Fibroblast of mammary gland (primary cell): ENCODE data around the gene RIMS1.

Experiments
- DNase-seq: peaks from one replicate; pipeline ENCODE4 v3.0.0-alpha.2; 2010; ENCODE audit warnings: low read depth
- H3K4me3 ChIP-seq: 2 replicates; pipeline ENCODE4 v1.5.1; 2011; ENCODE audit warnings: low read depth, mild to moderate bottlenecking, low read length, moderate library complexity; ENCODE audit not compliant: control insufficient read depth
- TF ChIP-seq, protein P1 (sequence below): conservative IDR thresholded peaks from 2 replicates; pipeline ENCODE4 v1.5.1; 2011; ENCODE audit warnings: low read depth, low read length, inconsistent platforms; ENCODE audit not compliant: control insufficient read depth, insufficient read depth

Gene RIMS1

DNA sequence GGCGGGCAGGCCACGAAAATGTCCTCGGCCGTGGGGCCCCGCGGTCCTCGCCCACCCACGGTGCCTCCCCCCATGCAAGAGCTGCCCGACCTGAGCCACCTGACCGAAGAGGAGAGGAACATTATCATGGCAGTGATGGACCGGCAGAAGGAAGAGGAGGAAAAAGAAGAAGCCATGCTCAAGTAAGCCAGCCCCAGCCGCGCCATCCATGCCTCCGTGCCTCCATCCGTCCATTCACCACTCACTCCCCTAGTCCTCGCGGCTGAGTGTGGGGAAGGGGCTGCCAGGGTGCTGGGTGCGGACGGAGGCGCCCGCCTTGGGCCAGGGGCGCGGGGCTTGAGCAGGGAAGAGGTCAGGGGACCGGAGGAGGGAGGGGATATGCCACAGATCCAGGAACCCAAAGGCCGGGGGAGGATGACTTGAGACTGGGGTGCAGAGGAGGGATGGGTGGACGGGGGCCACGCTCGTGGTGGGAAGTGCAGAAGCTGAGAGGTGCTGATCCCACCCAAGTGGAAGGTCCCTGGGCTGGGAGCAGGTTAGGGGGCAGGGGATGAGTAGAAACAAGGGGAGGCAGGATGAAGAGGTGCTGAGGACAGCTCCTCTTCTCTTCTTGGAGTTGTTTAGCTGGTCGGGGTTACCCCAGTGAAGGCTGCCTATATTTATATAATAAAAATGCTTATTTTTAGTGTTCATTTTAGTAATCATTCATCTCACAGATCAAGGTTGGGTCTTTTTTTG, 825 bp downstream of the RIMS1 start:
- no peak for DNase-seq
- TF ChIP-seq, protein P1, sequence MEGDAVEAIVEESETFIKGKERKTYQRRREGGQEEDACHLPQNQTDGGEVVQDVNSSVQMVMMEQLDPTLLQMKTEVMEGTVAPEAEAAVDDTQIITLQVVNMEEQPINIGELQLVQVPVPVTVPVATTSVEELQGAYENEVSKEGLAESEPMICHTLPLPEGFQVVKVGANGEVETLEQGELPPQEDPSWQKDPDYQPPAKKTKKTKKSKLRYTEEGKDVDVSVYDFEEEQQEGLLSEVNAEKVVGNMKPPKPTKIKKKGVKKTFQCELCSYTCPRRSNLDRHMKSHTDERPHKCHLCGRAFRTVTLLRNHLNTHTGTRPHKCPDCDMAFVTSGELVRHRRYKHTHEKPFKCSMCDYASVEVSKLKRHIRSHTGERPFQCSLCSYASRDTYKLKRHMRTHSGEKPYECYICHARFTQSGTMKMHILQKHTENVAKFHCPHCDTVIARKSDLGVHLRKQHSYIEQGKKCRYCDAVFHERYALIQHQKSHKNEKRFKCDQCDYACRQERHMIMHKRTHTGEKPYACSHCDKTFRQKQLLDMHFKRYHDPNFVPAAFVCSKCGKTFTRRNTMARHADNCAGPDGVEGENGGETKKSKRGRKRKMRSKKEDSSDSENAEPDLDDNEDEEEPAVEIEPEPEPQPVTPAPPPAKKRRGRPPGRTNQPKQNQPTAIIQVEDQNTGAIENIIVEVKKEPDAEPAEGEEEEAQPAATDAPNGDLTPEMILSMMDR, result no peak
- H3K4me3 ChIP-seq, result no peak overlapping the region

DNA sequence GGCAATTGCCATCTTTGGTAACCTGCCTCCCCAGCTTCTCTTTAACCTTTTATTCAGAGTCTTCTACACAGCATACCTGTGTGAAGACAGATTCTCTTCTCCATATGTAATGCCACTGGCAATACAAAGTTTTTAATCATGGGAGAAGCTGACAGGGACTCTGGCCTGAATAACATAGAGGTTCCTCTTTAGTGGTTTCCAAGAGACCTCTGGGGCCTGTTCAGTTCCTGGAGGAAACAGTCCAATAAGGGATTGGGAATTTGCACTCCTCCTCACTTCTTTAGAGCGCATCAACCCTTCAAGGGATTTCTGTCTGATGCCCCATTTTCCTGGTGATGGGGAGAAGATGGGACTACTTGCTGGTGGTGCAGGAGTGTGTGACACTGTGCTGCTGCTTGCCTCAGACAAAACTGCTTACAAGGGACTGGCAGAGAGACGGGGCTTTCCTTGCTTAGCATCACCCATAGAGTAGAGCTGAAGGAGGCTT, 1.4 kb downstream of the RIMS1 start:
- no peak for DNase-seq
- TF ChIP-seq, protein P1, result no peak
- H3K4me3 ChIP-seq, result no peak overlapping the region

DNA sequence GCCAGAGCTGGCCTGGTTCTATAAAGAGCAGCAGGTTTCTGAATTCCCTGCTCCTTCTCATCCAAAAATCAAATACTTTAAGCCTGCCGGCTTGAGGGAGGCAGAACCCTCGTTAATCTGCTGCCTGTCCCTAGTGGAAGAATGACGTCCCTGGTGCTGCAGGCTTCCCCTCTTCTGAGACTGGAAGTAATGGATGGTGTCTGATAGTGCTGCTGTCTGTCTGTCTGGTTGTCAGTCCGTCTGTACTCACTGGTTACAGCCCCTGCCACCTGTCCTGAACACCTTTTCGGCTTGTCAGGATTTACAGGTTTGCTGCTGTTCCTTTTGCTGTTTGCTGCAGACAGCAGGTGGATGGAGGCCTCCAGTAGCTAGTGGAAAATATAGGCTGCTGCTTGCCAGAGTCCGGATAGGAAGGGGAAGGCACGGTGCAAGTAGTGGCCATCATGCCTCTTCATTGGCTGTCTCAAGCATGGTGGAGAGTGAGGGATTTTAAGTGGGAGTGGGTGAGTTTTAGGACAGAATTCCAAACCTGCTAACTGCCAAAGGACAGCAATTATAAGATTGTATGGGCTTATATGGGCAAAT, 2.5 kb downstream of the RIMS1 start:
- no peak overlapping the region for H3K4me3 ChIP-seq
- TF ChIP-seq, protein P1, result no peak
- no peak for DNase-seq

DNA sequence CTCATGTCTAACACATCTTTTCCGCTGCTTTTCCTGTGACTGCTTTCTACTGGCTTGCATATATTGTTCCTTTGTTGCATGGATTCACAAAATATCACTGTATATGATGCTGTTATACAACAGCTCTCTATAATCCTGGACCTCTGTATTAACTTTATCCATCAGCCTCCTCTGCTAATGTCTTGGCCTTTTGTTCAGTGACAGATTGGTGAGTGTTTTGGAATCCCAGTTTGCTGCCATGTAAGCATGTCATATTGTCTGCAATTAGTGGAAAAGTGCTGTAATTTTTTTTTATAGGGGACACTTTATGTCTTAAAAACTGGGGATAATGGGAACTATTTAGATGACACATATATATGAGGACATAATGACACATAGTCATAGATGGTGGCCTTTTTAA, 3.0 kb downstream of the RIMS1 start:
- no peak for DNase-seq
- no peak overlapping the region for H3K4me3 ChIP-seq
- TF ChIP-seq, protein P1, result no peak

DNA sequence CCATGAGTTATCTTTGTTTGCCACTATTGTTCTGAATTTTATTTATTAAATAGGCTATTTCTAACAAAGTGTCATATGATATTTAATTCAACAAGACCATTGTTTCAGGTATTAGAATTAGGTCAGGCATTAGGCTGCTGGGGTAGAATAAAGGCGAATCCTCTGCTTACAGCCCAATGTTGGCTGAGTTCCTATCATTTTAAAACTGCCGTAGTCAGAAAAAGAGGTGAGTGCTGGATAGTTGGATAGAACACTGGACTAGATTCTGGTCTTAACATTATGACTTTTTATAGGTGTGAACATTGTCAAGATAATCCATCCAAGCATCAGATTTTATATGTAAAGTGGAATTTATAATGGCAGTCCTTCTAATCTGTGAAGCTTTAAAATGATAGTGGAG, 6.3 kb downstream of the RIMS1 start:
- no peak overlapping the region for H3K4me3 ChIP-seq
- no peak for DNase-seq
- TF ChIP-seq, protein P1, result no peak

DNA sequence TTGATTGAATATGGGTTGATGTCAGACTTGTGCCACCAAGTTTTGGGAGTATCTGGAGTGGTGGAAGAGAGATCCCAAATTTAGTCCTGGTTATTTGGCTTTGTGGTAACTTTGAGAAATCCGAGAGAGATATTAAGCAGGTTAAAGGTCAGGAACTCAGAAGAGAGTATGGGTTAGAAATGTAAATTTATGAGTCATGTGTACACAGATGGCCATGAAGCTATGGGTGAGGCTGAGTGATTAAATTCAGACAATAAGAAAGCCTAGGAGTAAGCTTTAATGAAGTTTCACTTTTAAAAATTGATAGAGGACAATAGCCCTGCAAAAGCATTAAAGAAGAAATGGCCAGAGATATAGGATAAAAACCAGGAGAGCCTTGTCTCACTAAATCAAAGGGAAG, 14.3 kb downstream of the RIMS1 start:
- TF ChIP-seq, protein P1, result no peak
- no peak for DNase-seq
- no peak overlapping the region for H3K4me3 ChIP-seq
